Ammon's horn (tissue), 1 donor: Measurements from ENCODE around the gene SLC49A3.
"Not testable (repeated sequence)": the region's sequence is repeated elsewhere in the genome, so short reads cannot be mapped to it uniquely, and the experiment has no call there.

Source experiments
- DNase-seq: peaks from one replicate; pipeline ENCODE4 v3.0.0-alpha.2; 2016; ENCODE audit warnings: low spot score

The SLC49A3 gene

GRCh38 chr4:722169-722725, 33.3 kb upstream of the SLC49A3 start:
- DNase-seq = no peak

DNA sequence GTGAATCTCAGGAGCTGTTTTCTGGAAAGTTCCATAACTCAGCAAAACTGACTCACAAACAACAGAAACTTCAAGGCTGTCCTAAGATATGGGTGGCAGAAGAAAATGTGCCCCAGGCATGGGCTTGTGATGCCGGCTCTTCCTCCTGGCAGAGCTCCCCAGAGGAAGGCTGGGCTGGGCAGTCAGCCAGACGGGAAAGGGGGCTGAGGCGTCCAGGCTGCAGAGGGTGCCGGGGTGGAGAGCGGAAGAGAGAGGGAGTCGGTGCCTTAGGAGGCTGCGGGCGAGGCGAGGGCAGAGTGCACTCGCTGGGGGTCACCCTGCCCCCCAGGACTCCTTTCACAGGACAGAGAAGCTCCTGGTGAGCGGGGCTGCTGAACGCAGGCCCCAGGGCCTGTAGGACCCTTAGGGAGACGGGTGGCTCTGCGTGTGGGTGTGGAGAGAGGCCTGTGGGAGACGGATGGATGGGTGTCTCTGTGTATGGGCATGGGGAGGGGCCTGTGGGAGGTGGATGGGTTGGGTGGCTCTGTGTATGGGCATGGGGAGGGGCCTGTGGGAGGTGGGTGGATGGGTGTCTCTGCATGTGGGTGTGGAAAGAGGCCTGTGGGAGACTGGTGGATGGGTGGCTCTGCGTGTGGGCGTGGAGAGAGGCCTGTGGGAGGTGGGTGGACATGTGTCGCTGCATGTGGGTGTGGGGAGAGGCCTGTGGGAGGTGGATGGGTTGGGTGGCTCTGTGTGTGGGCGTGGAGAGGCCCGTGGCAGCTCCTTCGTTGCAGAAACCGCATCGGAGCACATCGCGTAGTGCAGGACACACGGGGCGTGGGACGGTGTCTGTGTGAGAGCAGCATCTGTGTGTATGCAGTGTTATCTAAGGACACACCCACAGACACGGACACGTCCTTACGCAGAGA, 32.6 kb upstream of the SLC49A3 start:
- DNase-seq = peak; percentile 56

DNA sequence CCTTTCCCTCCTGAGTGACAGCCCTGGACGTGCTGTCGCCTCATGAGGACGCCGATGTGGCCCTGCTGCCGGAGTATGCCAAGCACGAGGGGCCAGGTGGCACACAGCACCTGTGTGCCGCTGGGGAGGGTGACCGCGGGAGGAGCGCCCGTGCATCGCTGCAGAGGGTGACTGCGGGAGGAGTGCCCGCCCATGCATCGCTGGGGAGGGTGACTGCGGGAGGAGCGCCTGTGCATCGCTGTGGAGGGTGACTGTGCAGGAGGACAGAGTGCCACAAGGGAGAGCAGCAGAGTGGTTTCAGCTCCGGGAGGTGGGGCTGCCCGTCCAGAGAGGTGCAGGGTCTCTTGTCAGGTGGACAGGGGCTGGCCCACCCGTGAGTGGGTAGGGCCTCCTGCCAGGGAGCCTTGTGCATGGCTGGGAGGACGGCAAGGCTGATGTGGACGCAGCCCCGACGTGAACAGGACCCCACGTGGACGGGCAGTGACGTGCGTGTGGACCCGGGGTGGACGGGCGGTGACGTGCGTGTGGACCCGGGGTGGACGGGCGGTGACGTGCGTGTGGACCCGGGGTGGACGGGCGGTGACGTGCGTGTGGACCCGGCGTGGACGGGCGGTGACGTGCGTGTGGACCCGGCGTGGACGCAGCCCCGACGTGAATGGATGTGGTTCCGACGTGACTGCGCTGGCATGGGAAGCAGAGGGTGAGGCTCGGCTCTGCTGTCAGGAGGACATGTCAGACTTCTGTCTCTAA, 31.3 kb upstream of the SLC49A3 start:
- no peak for DNase-seq

DNA sequence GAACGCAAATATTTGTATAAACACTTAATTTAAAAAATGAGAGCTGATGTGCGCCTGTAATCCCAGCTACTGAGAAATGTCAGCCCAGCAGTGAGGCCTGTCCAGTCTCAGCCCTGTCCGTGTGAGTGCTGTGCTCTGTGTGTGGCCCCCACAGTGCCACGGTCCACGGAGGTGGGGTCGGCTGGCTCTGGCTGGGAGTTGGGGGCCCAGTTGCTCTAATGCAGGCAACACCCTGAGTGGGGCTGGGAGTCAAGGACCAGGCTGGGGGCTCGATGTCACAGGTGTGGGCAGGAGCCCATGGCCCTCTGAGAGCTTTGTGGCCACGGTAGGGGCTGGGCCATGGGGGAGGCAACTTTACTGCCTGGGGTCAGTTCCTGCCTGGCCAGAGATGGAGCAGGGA, 29.5 kb upstream of the SLC49A3 start:
- no peak for DNase-seq

- no peak for DNase-seq
Measured at GRCh38 chr4:717601-718320, 28.8 kb upstream of the SLC49A3 start.

- DNase-seq = no peak
Measured at GRCh38 chr4:714087-714486, 25.1 kb upstream of the SLC49A3 start.

DNA sequence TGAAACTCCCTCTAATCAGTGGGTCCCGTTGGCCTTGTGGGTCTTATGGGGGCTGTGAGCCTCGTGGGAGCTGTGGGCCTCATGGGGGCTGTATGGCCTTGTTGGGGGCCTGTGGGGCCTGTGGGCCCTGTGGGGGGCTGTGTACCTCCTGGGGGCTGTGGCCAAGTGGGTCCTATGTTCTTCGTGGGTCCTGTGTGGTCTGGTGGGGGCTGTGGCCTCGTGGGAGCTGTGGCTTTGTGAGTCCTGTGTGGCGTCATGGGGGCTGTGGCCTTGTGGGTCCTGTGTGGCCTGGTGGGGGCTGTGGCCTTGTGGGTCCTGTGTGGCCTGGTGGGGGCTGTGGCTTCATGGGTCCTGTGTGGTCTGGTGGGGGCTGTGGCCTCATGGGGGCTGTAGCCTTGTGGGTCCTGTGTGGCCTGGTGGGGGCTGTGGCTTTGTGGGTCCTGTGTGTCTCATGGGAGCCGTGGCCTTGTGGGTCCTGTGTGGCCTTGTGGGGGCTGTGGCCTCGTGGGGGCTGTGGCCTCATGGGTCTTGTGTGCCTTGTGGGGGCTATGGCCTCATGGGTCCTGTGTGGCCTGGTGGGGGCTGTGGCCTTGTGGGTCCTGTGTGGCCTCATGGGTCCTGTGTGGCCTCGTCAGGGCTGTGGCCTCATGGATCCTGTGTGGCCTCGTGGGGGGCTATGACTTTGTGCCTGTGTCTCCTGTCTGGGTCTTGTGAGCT, 24.1 kb upstream of the SLC49A3 start:
- no peak for DNase-seq

GRCh38 chr4:712093-712492, 23.1 kb upstream of the SLC49A3 start:
- DNase-seq = no peak

DNA sequence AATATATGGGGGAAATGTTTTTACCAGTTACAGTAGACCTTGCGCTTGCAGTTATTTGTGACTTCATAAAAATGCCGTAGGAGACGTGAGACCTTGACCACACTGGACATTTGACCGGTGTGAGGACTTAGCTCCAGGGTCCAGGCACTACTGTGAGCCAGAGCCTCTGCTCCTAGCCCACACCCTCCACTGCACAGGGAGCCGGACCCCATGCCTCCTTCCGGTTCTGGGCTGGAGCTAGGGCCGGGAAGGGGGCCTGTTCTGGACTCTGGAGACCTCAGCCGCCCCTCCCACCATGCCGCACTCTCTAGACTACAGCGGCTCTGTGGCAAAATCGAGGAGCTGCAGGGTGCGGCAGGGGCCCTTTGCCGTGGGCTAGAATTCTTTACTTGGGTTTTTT, 22.0 kb upstream of the SLC49A3 start:
- DNase-seq = no peak

- DNase-seq = no peak
Measured at GRCh38 chr4:710116-710515, 21.2 kb upstream of the SLC49A3 start.

GRCh38 chr4:709348-709747, 20.4 kb upstream of the SLC49A3 start:
- DNase-seq = no peak

- no peak for DNase-seq
Measured at GRCh38 chr4:708631-708933, 19.6 kb upstream of the SLC49A3 start.

DNA sequence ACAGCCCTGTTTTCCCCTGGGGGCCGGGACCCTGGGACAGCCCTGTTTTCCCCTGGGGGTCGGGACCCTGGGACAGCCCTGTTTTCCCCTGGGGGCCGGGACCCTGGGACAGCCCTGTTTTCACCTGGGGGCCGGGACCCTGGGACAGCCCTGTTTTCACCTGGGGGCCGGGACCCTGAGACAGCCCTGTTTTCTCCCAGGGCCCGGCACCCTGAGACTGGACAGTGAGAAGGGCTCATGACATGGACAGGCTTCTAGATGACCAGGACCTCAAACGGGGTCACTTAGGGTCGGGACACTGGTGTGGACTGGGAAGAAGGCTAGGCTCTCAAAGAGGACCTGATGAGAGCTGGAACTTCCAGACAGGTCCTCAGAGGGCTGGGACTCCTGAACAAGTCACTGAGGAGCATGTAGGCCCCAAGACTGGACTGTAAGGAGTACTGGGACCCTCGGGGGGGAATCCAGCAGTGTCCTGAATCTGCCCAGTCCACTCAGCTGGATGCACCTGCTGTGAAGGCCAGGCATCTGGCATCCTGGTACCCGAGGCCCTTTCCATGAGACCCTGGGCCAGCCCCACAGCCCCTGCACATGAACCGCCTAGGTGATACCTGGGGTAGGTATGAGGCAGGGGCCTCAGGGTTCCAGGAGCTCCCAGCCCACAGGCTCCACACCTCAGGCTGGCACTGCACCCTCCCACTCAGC, 19.1 kb upstream of the SLC49A3 start:
- DNase-seq = no peak

DNA sequence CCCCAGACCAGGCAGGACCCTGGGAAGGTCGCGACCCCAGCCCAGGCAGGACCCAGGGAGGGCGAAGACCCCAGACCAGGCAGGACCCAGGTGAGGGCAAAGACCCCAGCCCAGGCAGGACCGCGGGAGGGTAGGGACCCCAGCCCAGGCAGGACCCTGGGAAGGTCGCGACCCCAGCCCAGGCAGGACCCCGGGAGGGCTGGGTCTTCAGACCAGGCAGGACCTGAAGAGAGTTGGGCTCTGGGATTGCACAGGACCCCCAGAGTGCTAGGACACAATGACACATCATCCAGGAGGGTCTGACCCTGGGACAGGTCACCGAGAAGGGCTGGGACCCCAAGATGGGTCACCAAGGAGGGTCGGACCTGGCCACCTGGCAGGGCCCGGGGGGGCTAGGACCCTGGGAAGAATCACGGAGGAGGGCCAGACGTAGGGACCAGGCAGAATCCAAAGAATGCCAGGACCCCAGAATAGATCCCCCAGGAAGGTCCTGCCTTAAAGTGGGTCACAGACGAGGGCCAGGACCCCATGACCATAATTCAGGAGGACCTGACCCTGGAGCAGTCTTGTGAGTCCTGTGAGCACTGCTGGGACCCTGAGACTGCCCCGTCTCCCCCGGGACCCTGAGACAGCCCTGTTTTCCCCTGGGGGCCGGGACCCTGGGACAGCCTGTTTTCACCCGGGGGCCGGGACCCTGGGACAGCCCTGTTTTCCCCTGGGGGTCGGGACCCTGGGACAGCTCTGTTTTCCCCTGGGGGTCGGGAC, 18.1 kb upstream of the SLC49A3 start:
- DNase-seq = no peak

DNA sequence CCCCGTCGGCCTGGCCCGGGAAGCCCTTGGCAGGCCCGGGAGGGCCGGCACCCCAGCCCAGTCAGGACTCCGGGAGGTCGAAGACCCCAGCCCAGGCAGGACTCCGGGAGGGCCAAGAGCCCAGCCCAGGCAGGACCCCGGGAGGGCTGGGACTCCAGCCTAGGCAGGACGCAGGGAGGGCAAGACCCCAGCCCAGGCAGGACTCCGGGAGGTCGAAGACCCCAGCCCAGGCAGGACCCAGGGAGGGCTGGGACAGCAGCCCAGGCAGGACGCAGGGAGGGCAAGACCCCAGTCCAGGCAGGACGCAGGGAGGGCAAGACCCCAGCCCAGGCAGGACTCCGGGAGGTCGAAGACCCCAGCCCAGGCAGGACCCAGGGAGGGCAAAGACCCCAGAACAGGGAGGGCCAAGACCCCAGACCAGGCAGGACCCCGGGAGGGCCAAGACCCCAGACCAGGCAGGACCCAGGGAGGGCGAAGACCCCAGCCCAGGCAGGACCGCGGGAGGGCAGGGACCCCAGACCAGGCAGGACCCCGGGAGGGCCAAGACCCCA, 17.2 kb upstream of the SLC49A3 start:
- DNase-seq = not testable (repeated sequence)

GRCh38 chr4:705278-706082, 16.5 kb upstream of the SLC49A3 start, which contains the start of gene PCGF3:
TSS of gene PCGF3 (plus strand) at chr4:705832. CDS start at chr4:733681, 27,849 bp downstream.
- peak; percentile 98 for DNase-seq

GRCh38 chr4:704971-705277, 16.0 kb upstream of the SLC49A3 start:
- DNase-seq = no peak

DNA sequence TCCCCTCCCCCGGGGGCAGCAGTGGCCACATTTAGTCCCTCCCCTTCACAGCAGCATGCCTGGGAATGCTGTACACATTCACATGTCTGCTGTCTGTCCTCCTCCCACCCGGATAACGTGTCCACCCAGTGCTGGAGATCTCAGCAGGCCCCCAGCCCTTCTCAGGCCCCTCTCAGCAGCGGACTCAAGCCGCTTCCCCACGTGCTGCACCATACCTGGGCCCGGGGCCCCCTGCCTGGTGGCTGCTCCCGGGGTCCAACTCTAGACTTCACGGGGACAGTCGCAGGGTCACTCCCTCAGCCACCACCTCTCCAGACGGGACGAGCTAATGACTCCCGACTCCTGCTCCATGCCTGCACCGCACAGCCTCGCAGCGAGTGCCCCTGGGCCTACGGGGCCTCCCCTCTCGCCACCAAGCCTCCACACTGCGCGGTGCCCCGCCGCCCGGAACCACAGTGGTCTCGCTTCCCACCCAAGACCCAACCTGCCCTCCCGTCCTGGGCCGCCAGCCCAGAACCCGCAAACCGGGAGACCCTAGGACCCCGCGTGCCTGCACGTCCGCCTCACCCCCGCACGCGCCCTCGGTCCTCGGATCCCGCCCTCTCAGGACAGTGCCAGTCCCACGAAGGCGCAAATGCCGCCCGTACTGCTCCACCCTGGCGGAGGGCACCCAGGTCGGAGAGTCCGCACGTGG, 15.4 kb upstream of the SLC49A3 start:
- DNase-seq = no peak
